GM23338 (cell line): ENCODE results near the gene ARHGAP27. TPM values are rescaled to one million over a fixed set of nuclear protein-coding genes. Genes with fewer than 3 reads are reported as not detected.
A peak's percentile ranks its signal among the peaks of the same experiment; 100 is the strongest.

ENCODE experiments used
- ATAC-seq: fragments of 200-7000 bp; cut with Tn5 transposase; 3 replicates; pipeline ENCODE4 v1.9.1; 2020
- DNase-seq: peaks from one replicate; pipeline ENCODE4 v3.0.0-alpha.2; 2015; ENCODE audit warnings: low spot score
- H2AFZ ChIP-seq: fragments of 200-600 bp; sonication (generic); 2 replicates; pipeline ENCODE4 v1.8.0; 2016; ENCODE audit warnings: antibody characterized with exemption, mild to moderate bottlenecking, moderate library complexity
- H3F3A ChIP-seq: fragments of 200-600 bp; sonication (generic); replicated peaks from 2 replicates; pipeline ENCODE4 v1.8.0; 2017; ENCODE audit warnings: antibody characterized with exemption, mixed run types, low read depth
- H3K27ac ChIP-seq: fragments of 200-600 bp; sonication (generic); 2 replicates; pipeline ENCODE4 v1.6.1; 2016; ENCODE audit warnings: low read depth
- H3K27me3 ChIP-seq: fragments of 200-600 bp; sonication (generic); 2 replicates; pipeline ENCODE4 v1.8.0; 2016; ENCODE audit warnings: mild to moderate bottlenecking, mixed run types, moderate library complexity; ENCODE audit not compliant: insufficient read depth
- H3K36me3 ChIP-seq: fragments of 200-600 bp; sonication (generic); 2 replicates; pipeline ENCODE4 v1.8.0; 2016; ENCODE audit warnings: mild to moderate bottlenecking; ENCODE audit not compliant: insufficient read depth
- H3K4me1 ChIP-seq: fragments of 200-600 bp; sonication (generic); 2 replicates; pipeline ENCODE4 v1.8.0; 2016; ENCODE audit warnings: mild to moderate bottlenecking, moderate library complexity; ENCODE audit not compliant: insufficient read depth
- H3K4me2 ChIP-seq: fragments of 200-600 bp; sonication (generic); 2 replicates; pipeline ENCODE4 v1.7.1; 2017; ENCODE audit warnings: mixed run types
- H3K4me3 ChIP-seq: fragments of 200-600 bp; sonication (generic); 2 replicates; pipeline ENCODE4 v1.6.1; 2016; ENCODE audit warnings: mixed run types
- H3K79me2 ChIP-seq: fragments of 200-600 bp; sonication (generic); replicated peaks from 2 replicates; pipeline ENCODE4 v1.8.0; 2017; ENCODE audit warnings: mild to moderate bottlenecking; ENCODE audit not compliant: insufficient read depth
- H3K9me2 ChIP-seq: fragments of 200-600 bp; sonication (generic); 2 replicates; pipeline ENCODE4 v1.8.0; 2017; ENCODE audit not compliant: insufficient read depth
- H4K20me1 ChIP-seq: fragments of 200-600 bp; sonication (generic); replicated peaks from 2 replicates; pipeline ENCODE4 v1.8.0; 2017; ENCODE audit warnings: mild to moderate bottlenecking; ENCODE audit not compliant: insufficient read depth
- H3K27ac Mint-ChIP-seq: 2 replicates; pipeline ENCODE4 v1.8.0; 2020; ENCODE audit warnings: inconsistent platforms, mild to moderate bottlenecking, moderate library complexity, mixed read lengths
- H3K27me3 Mint-ChIP-seq: 3 replicates; pipeline ENCODE4 v1.8.0; 2022; ENCODE audit warnings: low read depth, mild to moderate bottlenecking, moderate library complexity, mixed read lengths, inconsistent platforms; ENCODE audit not compliant: insufficient read depth, poor library complexity
- H3K36me3 Mint-ChIP-seq: 3 replicates; pipeline ENCODE4 v1.8.0; 2021; ENCODE audit warnings: low read depth, mild to moderate bottlenecking, inconsistent platforms, moderate library complexity, mixed read lengths
- H3K4me1 Mint-ChIP-seq: 3 replicates; pipeline ENCODE4 v1.8.0; 2020; ENCODE audit warnings: mild to moderate bottlenecking, inconsistent platforms, mixed read lengths
- H3K4me3 Mint-ChIP-seq: 3 replicates; pipeline ENCODE4 v1.8.0; 2021; ENCODE audit warnings: moderate library complexity, mild to moderate bottlenecking, inconsistent platforms, mixed read lengths
- H3K9me3 Mint-ChIP-seq: 3 replicates; pipeline ENCODE4 v1.8.0; 2020; ENCODE audit warnings: moderate library complexity, mild to moderate bottlenecking, inconsistent platforms, mixed read lengths
- CREB1 ChIP-seq: fragments of 250-450 bp; sonication (Bioruptor Pico); IDR thresholded peaks from 2 replicates; pipeline ENCODE4 v1.5.0; 2020; ENCODE audit warnings: low read depth, mild to moderate bottlenecking, moderate library complexity
- EZH2 ChIP-seq: fragments of 200-600 bp; sonication (generic); IDR thresholded peaks from one replicate; pipeline ENCODE4 v1.8.0; 2017; ENCODE audit warnings: antibody characterized with exemption, mild to moderate bottlenecking, low read depth; ENCODE audit not compliant: unreplicated experiment
- polyA plus RNA-seq: library from polyadenylated mRNA; unstranded; fragments of >200 nt; fragmentation: Nextera tagmentation; extraction: Ambion mirVana; gene quantifications from 2 replicates; pipeline ENCODE4 v1.2.1, GENCODE V29; 2016
- total RNA-seq: library from RNA; depleted of rRNA; stranded (reverse); fragments of >200 nt; shearing (Covaris generic); gene quantifications from 2 replicates; pipeline ENCODE4 v1.2.3, GENCODE V29; 2014
- TF ChIP-seq, protein P1 (sequence below): IDR thresholded peaks from one replicate; pipeline ENCODE4 v1.6.1; 2018; ENCODE audit warnings: antibody characterized with exemption; ENCODE audit not compliant: unreplicated experiment

The ARHGAP27 gene
- total and polyA plus RNA-seq, 2 experiments from 2014 or later = 5.9 to 17.7 TPM

DNA sequence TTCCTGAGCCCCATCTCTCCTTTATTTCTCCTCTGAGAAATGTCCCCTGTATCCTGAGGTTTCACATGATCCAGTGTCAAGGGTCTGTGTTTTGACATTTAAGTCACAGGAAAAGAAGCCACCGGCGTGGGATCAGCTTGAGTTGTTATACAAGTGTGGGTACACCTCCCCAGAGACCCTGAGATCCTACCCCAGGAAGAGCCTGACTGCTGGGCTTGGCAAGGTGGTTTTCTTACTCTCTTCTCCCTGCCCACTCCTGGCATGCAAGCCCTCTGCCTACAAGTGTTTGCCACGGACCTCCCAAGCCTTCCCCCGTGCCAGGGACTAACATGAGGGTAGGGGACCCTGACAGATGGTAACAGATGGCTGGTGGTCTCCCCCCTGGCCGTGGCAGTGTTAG lies 2.8 kb upstream of the ARHGAP27 start:
- Histone ChIP-seq H3K27me3 (peaks cover 23% of the 10 kb centered on the region), H4K20me1 (no peaks in the 10 kb centered on the region), H3K9me2 (no peaks in the 10 kb centered on the region), H3K27ac (no peak overlapping the region), H3K4me3 (no peak overlapping the region), H2AFZ (no peak overlapping the region), H3K79me2 (no peaks in the 10 kb centered on the region), H3K4me2 (no peak overlapping the region), H3K36me3 (no peaks in the 10 kb centered on the region), H3F3A (peaks cover 1% of the 10 kb centered on the region; the same call in 1 of the 2 replicates), H3K4me1 (peaks cover 3% of the 10 kb centered on the region; the same call in 1 of the 2 replicates)
- H3K27me3 Mint-ChIP-seq = peaks cover 36% of the 10 kb centered on the region
- DNase-seq (no peak), ATAC-seq (no peak)
- H3K4me1 Mint-ChIP-seq = peaks cover 34% of the 10 kb centered on the region
- H3K4me3 Mint-ChIP-seq = no peak overlapping the region
- no peak overlapping the region for H3K27ac Mint-ChIP-seq
- peaks cover 2% of the 10 kb centered on the region; the same call in 2 of the 3 replicates for H3K9me3 Mint-ChIP-seq
- no peaks in the 10 kb centered on the region; the same call in 2 of the 3 replicates for H3K36me3 Mint-ChIP-seq
- TF ChIP-seq, protein P1, sequence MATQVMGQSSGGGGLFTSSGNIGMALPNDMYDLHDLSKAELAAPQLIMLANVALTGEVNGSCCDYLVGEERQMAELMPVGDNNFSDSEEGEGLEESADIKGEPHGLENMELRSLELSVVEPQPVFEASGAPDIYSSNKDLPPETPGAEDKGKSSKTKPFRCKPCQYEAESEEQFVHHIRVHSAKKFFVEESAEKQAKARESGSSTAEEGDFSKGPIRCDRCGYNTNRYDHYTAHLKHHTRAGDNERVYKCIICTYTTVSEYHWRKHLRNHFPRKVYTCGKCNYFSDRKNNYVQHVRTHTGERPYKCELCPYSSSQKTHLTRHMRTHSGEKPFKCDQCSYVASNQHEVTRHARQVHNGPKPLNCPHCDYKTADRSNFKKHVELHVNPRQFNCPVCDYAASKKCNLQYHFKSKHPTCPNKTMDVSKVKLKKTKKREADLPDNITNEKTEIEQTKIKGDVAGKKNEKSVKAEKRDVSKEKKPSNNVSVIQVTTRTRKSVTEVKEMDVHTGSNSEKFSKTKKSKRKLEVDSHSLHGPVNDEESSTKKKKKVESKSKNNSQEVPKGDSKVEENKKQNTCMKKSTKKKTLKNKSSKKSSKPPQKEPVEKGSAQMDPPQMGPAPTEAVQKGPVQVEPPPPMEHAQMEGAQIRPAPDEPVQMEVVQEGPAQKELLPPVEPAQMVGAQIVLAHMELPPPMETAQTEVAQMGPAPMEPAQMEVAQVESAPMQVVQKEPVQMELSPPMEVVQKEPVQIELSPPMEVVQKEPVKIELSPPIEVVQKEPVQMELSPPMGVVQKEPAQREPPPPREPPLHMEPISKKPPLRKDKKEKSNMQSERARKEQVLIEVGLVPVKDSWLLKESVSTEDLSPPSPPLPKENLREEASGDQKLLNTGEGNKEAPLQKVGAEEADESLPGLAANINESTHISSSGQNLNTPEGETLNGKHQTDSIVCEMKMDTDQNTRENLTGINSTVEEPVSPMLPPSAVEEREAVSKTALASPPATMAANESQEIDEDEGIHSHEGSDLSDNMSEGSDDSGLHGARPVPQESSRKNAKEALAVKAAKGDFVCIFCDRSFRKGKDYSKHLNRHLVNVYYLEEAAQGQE = no peak
- TF ChIP-seq EZH2 = no peak

DNA sequence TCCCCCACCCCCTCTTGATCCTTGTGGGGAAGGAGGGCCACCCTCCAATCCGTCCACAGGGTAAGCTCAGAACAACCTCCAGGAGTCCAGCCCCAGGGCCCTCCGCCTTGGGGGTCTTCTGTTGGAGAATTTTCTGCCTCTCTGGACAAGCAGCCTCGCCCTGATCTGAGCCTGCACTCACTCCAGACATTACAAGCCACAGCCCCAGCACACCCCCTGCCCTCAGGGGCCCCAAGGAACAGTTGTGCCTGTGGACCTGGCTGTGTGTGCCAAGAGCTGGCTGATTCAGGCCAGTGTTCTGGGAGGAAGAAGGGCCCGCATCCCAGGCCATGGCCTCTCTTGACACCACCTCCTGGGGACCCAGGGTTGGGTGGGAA lies 477 bp upstream of the ARHGAP27 start:
- Mint-ChIP-seq H3K9me3 (peaks cover 6% of the 10 kb centered on the region), H3K4me3 (peak overlapping the region; percentile 69), H3K27ac (no peak overlapping the region), H3K36me3 (peaks cover 3% of the 10 kb centered on the region; the same call in 1 of the 3 replicates), H3K4me1 (peaks cover 37% of the 10 kb centered on the region), H3K27me3 (peaks cover 55% of the 10 kb centered on the region)
- Histone ChIP-seq H3K27me3 (peaks cover 46% of the 10 kb centered on the region), H3K79me2 (no peaks in the 10 kb centered on the region), H3F3A (peaks cover 18% of the 10 kb centered on the region), H3K27ac (no peak overlapping the region), H2AFZ (no peak overlapping the region), H3K4me3 (peak overlapping the region; percentile 84), H4K20me1 (no peaks in the 10 kb centered on the region), H3K4me1 (peaks cover 10% of the 10 kb centered on the region), H3K4me2 (peak overlapping the region; percentile 77), H3K36me3 (no peaks in the 10 kb centered on the region), H3K9me2 (no peaks in the 10 kb centered on the region)
- TF ChIP-seq, protein P1 = no peak
- no peak for TF ChIP-seq CREB1 (CRISPR knock-in tag)
- DNase-seq (no peak), ATAC-seq (no peak)
